Stomach smooth muscle (tissue), 2 donors: ENCODE results near the gene MARVELD3.
"Not testable (repeated sequence)": the region's sequence is repeated elsewhere in the genome, so short reads cannot be mapped to it uniquely, and the experiment has no call there.

Experiments used
- H3K27ac ChIP-seq: one replicate; pipeline ENCODE4 v1.7.0; 2013; ENCODE audit warnings: mild to moderate bottlenecking, low read length, inconsistent platforms
- H3K27me3 ChIP-seq, 2 donors: one replicate each; pipeline ENCODE4 v1.7.0; 2013; ENCODE audit warnings: low read length in 2 of 2; ENCODE audit not compliant: insufficient read depth in 2 of 2, control insufficient read depth in 1 of 2
- H3K36me3 ChIP-seq, 2 donors: one replicate each; pipeline ENCODE4 v1.7.0; 2013; ENCODE audit warnings: low read length in 2 of 2; ENCODE audit not compliant: control insufficient read depth in 2 of 2, insufficient read depth in 2 of 2
- H3K4me1 ChIP-seq: one replicate; pipeline ENCODE4 v1.7.0; 2013; ENCODE audit warnings: low read length; ENCODE audit not compliant: control insufficient read depth, insufficient read depth
- H3K4me3 ChIP-seq, 2 donors: one replicate each; pipeline ENCODE4 v1.7.0; 2013; ENCODE audit warnings: low read length in 2 of 2
- H3K9ac ChIP-seq, 2 donors: one replicate each; pipeline ENCODE4 v1.7.0; 2013; ENCODE audit warnings: low read length in 2 of 2, mild to moderate bottlenecking in 1 of 2
- H3K9me3 ChIP-seq, 2 donors: one replicate each; pipeline ENCODE4 v1.7.0; 2013; ENCODE audit warnings: low read length in 2 of 2; ENCODE audit not compliant: control insufficient read depth in 2 of 2
- donor health status: healthy.
- donor health status: Pancreatic carcinoma.

The MARVELD3 gene, protein sequence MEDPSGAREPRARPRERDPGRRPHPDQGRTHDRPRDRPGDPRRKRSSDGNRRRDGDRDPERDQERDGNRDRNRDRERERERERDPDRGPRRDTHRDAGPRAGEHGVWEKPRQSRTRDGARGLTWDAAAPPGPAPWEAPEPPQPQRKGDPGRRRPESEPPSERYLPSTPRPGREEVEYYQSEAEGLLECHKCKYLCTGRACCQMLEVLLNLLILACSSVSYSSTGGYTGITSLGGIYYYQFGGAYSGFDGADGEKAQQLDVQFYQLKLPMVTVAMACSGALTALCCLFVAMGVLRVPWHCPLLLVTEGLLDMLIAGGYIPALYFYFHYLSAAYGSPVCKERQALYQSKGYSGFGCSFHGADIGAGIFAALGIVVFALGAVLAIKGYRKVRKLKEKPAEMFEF

DNA sequence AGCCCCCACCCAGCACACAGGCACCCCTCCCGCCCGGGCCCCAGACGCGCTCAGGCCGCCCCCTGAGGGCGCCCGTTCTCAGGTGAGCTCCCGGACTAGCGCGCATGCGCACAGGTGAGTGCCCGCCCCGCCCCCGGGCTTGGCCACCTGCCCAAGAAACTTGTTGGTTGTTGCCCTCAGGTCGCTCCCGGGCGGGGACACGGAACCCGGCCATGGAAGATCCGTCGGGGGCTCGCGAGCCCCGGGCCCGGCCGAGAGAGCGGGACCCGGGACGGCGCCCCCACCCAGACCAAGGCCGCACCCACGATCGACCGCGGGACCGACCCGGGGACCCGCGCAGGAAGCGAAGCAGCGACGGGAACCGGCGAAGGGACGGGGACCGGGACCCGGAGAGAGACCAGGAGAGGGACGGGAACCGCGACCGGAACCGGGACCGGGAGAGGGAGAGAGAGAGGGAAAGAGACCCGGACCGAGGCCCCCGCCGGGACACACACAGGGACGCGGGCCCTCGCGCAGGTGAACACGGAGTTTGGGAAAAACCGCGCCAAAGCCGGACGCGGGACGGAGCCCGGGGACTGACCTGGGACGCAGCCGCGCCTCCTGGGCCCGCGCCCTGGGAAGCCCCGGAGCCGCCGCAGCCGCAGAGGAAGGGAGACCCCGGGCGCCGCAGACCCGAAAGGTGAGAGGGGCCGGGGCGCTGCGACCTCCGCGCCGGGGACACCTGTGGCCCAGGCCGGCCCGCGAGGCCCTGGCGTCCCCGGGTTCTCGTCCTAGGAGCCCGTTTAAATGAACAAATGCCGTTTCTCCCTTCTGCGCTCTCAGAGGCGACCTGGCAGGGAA lies at the start of gene MARVELD3:
Gene MARVELD3, plus strand, starts transcription at position 167 of the 840 bp plus-strand sequence. Its CDS starts 46 bp downstream, at position 213.
- Histone ChIP-seq H3K36me3 (no peaks in the 10 kb centered on the region), H3K9me3 (no peaks in the 10 kb centered on the region), H3K4me3 (peak within 1 kb of the TSS; percentile 19 to 63), H3K9ac (no peak within 1 kb of the TSS), H3K27ac (no peak within 1 kb of the TSS), H3K27me3 (peaks cover 19 to 32% of the 10 kb centered on the region in 2 donors), H3K4me1 (peaks cover 6% of the 10 kb centered on the region)

DNA sequence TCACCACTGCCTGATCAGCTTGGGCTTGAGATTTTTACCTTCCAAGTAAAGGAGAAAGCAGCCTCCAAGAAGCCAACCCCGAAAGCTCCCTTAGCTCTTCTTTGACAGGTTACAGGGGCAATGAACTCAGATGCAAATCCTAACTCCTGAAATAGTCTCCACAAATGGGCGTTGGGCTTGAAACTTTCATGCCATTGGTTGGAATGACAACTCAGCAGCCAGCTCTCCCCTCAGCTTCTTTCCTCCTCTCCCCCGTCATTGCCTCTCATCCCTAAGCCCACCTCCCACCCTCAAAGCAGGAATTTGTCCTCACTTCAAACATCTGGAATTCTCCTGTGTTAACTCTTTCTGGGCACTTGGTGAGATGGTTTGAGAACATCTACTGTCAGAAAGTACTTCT lies 49.0 kb upstream of the MARVELD3 start, which contains the start of gene TAT:
Gene TAT, minus strand, starts transcription at position 122 of the 400 bp plus-strand sequence. CDS start 677 bp downstream, outside the sequence.
- H3K9me3 ChIP-seq, result no peaks in the 10 kb centered on the region
- H3K27me3 ChIP-seq, result peaks cover 2% of the 10 kb centered on the region in 2 donors
- H3K4me1 ChIP-seq, result no peaks in the 10 kb centered on the region
- no peak within 1 kb of the TSS for H3K9ac ChIP-seq
- H3K4me3 ChIP-seq, result no peak within 1 kb of the TSS
- no peak within 1 kb of the TSS for H3K27ac ChIP-seq
- no peaks in the 10 kb centered on the region for H3K36me3 ChIP-seq

DNA sequence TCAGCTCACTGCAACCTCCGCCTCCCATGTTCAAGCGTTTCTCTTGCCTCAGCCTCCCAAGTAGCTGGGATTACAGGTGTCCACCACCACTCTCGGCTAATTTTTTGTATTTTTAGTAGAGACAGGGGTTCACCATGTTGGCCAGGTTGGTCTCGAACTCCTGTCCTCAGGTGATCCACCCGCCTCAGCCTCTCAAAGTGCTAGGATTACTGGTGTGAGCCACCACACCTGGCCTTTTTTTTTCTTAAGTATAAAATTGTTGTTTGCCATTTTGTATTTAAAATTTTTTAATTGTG lies 43.5 kb upstream of the MARVELD3 start:
- H3K9me3 ChIP-seq, H3K4me3 ChIP-seq, H3K9ac ChIP-seq, H3K4me1 ChIP-seq, H3K27me3 ChIP-seq, H3K36me3 ChIP-seq, H3K27ac ChIP-seq: not testable (repeated sequence)

DNA sequence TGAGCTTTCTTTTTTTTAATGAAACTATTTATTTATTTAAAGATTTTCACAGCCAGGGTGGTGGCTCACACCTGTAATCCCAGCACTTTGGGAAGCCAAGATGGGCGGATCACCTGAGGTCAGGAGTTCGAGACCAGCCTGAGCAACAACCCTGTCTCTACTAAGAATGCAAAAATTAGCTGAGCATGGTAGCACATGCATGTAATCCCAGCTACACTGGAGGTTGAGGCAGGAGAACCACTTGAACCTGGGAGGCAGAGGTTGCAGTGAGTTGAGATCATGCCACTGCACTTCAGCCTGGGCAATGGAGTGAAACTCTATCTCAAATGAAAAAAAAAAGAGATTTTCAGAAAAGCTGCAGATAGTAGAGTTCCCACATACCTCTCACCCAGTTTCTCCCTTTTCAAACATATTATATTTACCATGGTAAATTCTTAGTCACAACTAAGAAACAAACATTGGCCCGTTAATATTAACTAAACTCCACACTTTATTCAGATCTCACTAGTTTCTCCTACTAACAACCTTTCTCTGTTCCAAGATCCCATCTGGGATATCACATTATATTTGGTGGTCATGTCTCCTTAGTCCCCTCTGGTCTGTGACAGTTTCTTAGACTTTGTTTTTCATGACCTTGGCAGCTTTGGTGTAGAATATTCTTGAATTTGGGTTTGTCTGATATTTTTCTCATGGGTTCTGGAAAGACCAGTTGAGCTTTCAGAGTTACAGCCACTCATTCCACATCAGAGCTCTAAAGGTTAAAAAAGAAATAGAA lies 41.3 kb upstream of the MARVELD3 start:
- no peaks in the 10 kb centered on the region for H3K27me3 ChIP-seq
- no peaks in the 10 kb centered on the region for H3K4me1 ChIP-seq
- H3K4me3 ChIP-seq, result no peak overlapping the region
- no peak overlapping the region for H3K9ac ChIP-seq
- H3K27ac ChIP-seq, result no peak overlapping the region
- no peaks in the 10 kb centered on the region for H3K36me3 ChIP-seq
- no peaks in the 10 kb centered on the region for H3K9me3 ChIP-seq

DNA sequence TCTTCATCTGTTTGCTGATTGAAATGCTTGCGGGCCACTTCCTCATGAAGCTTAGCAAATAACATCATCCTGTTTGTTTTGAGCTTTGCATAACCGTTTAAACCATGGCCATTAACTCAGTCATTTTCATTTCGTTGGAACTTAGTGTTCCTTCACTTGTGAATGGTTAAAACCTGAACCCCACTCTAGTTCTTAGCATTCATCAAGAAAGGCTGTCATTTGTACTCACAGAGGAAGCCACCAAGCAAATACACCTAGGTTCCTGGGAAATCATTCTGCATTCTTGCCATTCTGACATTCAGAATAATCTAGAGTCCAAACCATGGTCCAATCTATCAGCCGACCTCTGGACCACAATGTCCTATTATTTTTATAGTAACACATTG lies 40.7 kb upstream of the MARVELD3 start:
- Histone ChIP-seq H3K27ac (no peak overlapping the region), H3K27me3 (no peaks in the 10 kb centered on the region), H3K4me1 (no peaks in the 10 kb centered on the region), H3K9ac (no peak overlapping the region), H3K36me3 (no peaks in the 10 kb centered on the region), H3K9me3 (no peaks in the 10 kb centered on the region), H3K4me3 (no peak overlapping the region)

DNA sequence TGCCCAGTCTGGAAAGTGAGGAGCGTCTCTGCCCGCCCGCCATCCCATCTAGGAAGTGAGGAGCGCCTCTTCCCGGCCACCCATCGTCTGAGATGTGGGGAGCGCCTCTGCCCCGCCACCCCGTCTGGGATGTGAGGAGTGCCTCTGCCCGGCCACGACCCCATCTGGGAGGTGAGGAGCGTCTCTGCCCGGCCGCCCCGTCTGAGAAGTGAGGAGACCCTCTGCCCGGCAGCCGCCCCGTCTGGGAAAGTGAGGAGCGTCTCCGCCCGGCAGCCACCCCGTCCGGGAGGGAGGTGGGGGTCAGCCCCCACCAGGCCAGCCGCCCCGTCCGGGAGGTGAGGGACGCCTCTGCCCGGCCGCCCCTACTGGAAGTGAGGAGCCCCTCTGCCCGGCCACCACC lies 36.6 kb upstream of the MARVELD3 start:
- not testable (repeated sequence) for H3K4me3 ChIP-seq, H3K36me3 ChIP-seq, H3K4me1 ChIP-seq, H3K27me3 ChIP-seq, H3K9ac ChIP-seq, H3K27ac ChIP-seq, H3K9me3 ChIP-seq

DNA sequence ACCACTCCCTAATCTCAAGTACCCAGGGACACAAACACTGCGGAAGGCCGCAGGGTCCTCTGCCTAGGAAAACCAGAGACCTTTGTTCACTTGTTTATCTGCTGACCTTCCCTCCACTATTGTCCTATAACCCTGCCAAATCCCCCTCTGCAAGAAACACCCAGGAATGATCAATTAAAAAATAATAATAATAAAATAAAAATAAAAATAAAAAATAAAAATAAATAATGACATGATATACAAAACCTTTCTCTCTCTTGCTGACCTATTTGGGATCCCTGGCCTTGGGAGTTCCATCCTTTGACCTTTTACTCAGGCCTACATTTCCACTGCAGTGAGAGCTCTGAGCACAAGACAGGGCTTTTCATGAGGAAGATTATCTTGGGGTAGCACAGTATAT lies 35.9 kb upstream of the MARVELD3 start:
- not testable (repeated sequence) for H3K36me3 ChIP-seq, H3K9me3 ChIP-seq, H3K27me3 ChIP-seq, H3K27ac ChIP-seq, H3K4me3 ChIP-seq, H3K9ac ChIP-seq, H3K4me1 ChIP-seq

DNA sequence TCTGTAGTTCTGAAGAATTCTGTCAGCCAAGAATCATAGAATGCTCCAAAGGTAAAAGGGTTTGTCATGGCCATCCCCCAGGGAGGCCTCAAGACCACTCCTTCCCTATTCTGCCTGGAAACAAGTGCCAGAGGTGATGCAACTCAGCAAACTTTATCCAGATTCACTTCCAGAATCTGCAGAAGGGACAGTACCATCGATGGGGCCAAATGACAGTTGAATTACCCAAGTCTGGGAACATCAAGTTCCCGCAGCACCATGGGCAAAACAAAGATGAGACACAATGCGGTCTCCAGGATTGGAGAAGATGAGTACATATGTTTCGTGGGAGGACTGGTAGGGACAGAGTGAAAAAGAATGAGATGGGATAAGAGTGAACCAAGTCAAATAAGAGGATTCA lies 35.4 kb upstream of the MARVELD3 start:
- H3K27ac ChIP-seq, result no peak overlapping the region
- no peaks in the 10 kb centered on the region for H3K9me3 ChIP-seq
- H3K36me3 ChIP-seq, result no peaks in the 10 kb centered on the region
- peaks cover 0 to 2% of the 10 kb centered on the region in 2 donors for H3K27me3 ChIP-seq
- no peak overlapping the region for H3K9ac ChIP-seq
- no peaks in the 10 kb centered on the region for H3K4me1 ChIP-seq
- H3K4me3 ChIP-seq, result no peak overlapping the region

DNA sequence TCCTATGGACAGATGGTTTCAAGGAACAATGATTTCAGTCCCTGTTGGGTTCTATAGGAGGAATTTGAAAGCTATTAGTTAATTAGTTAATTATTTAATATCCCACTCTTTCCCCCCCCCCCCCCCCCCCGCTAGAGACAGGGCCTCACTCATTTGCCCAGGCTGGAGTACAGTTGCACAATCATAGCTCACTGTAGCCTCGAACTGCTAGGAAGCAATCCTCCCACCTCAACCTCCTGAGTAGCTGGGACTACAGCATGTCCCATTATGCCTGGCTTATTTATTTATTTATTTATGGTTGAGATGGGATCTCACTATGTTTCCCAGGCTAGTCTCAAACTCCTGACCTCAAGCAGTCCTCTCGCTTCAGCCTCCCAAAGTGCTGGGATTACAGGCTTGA lies 34.1 kb upstream of the MARVELD3 start:
- Histone ChIP-seq H3K36me3 (no peaks in the 10 kb centered on the region), H3K4me1 (no peaks in the 10 kb centered on the region), H3K27me3 (peaks cover 0 to 2% of the 10 kb centered on the region in 2 donors), H3K9ac (no peak overlapping the region), H3K9me3 (no peaks in the 10 kb centered on the region), H3K4me3 (no peak overlapping the region), H3K27ac (no peak overlapping the region)

DNA sequence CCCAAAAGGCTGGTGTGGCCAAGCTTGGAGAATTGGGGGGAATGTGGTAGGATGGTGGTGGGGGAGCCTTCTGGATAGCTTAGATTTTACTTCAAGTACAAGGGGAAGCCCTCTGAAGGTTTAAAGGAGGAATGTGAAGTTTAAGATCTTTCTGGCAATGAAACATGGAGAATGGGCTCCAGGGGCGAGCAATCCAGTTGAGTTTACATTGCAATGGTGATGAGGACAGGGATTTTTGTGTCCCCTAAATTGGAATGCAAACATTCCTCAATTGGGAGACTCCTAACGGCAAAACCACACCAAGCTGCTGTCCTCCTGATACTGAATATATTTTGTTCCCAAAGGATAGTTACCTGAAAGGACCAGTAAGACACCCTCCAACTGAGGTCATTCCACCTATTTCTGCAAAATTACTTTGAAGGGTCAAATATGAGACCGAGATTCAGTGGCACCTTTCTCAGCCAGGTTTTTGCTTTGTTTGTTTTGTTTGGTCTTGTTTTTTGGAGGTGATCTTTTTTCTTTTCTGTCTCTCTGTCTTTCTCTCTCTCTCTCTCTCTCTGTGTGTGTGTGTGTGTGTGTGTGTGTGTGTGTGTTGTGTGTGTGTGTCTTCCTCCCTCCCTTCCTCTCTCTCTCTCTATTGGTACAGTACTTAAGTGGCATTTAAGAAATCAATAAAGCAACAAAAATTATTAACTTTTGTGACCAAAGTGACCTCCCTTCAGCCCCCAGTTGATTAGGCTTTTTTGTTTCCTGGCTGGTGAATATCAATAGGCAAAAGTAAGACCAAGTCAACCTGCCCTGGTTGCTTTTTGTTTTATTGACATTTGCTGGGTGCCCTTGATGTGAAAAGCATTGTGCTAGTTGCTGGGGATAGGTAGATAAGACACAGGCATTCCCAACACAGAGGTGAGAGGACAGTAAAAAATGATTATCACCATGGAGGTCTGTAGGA lies 32.7 kb upstream of the MARVELD3 start:
- Histone ChIP-seq H3K4me3 (no peak overlapping the region), H3K9ac (no peak overlapping the region), H3K9me3 (no peaks in the 10 kb centered on the region), H3K27ac (no peak overlapping the region), H3K4me1 (no peaks in the 10 kb centered on the region), H3K36me3 (no peaks in the 10 kb centered on the region), H3K27me3 (peaks cover 0 to 2% of the 10 kb centered on the region in 2 donors)
